Measurements from ENCODE around the gene MGAT4A.

GRCh38 chr2:98705333-98705617 lies 25.7 kb downstream of the MGAT4A start:
- no peak for TF ChIP-seq CTCF (conservative IDR thresholded peaks at IDR 0.05)
- TF ChIP-seq ZFX (IDR thresholded peaks at IDR 0.05): no peak
